NCI-H2171 (cell line): ENCODE measurements around the gene FAM222B.
A peak's percentile ranks its signal among the peaks of the same experiment; 100 is the strongest.
"Not testable (repeated sequence)": the region's sequence is repeated elsewhere in the genome, so short reads cannot be mapped to it uniquely, and the experiment has no call there.

ENCODE experiments used
- DNase-seq: peaks from one replicate; lab custom pipeline; 2025; lab: John Stamatoyannopoulos, UW

Gene FAM222B

GRCh38 chr17:28726627-28727491 is 115.7 kb downstream of the FAM222B start:
- DNase-seq: peak; percentile 94

- peak; percentile 73 for DNase-seq
Measured at GRCh38 chr17:28726226-28726626, 116.4 kb downstream of the FAM222B start, which contains the start of gene TLCD1. Gene TLCD1, minus strand, starts transcription at chr17:28726233. Its CDS starts 136 bp downstream, at chr17:28726097.

DNA sequence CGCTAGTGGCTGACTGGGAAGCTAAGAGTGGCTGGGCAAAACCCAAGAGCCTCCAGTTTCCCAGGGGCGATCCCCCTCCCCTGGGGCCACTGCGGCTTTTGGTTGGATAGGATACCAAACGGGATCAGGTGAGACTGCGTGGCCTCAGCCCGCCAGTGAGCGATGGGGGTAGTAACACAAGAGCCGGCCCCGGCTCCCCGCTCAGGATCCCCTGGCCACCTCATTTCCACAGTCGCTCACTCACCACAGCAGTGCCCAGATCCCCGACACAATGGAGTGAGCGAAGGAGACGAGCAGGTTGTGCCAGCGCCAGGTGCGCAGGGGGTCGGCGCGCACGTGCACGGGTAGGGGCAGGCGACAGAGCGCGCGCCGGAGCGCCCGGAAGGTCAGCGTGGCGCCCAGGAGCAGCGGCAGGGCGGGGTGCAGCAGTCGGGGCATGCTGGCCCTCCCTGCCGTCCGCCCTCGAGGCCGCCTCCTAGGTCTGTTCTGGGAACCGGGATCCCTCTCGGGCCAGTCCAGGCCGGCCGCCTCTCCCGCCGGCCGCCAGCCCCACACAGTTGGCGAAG is 116.8 kb downstream of the FAM222B start:
- peak; percentile 82 for DNase-seq

DNA sequence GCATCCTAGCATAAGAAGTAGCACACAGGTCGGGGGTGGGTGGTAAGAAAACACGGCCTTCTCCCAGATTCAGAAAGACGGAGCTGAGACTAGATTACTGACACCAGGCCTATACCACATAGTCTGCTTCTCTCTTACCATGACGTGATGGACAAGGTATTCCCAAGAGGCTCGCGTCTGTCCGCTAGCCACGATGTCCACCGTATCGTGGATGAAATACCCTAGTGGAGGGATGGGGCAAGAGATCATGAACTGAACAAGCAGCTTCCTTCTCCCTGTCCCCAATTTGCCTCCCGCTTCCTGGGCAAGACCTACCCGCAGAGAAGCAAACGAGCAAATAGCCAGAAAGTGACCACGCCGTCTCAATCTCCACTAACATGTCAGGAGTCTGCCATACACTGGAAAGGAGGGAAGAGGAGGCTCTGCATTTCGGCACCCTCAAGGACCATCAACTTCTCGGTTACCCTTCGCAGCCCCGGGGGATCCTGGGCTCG is 117.4 kb downstream of the FAM222B start:
- peak; percentile 22 for DNase-seq

- DNase-seq: no peak
Measured at GRCh38 chr17:28724500-28725165, 118.0 kb downstream of the FAM222B start.

DNA sequence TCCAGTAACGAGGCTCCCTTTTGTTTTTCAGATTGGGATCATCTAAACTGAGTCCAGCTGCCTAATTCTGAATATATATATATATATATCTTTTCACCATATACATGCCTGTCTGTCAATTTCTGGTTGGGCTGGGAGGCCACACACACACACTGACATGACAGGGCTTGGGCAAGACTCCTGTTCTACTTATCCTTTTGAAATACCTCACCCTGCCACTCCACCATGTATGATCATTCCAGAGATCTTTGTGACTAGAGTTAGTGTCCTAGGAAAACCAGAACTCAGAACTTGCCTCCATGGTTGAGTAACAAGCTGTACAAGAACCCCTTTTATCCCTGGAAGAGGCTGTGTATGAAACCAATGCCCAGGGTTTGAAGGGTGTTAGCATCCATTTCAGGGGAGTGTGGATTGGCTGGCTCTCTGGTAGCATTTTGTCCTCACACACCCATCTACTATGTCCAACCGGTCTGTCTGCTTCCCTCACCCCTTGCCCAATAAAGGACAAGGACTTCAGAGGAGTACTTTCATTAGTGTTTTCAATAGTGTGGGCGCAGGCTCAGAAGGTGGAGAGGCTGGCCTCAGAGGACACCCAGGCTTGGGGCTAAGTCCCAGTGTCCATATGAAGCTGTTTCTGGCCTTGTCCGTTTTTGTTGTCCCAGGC is 118.6 kb downstream of the FAM222B start:
- DNase-seq: not testable (repeated sequence)

DNA sequence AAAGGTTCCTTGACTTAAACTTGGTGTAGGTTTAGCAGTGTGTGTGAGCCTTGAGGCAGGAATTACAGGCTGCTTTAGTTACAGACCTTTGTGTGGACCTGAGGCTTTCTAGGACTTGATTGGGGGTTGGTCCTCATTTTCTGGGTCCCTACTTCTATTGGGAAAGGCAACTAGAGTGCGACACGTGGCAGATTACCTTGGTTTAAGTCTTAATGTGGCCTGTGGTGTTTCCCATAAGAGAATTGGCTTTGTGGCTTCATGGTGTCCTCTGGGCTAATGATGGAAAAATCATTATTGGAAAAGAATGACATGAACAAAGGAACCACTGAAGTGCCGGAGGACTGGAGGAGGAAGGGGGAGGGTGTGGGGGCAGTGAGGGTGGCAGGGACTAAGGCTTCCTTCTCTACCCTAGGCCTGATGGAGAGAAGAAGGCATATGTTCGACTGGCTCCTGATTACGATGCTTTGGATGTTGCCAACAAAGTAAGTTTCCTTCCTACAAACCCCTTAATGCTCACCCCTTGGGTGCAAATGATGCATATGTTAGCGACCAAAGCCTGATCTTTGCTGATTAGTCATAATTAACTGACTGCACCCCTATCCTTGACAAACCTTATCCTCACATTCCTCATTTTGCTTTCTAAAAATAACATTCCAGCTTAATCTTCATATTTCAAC is 119.3 kb downstream of the FAM222B start:
- DNase-seq: no peak

DNA sequence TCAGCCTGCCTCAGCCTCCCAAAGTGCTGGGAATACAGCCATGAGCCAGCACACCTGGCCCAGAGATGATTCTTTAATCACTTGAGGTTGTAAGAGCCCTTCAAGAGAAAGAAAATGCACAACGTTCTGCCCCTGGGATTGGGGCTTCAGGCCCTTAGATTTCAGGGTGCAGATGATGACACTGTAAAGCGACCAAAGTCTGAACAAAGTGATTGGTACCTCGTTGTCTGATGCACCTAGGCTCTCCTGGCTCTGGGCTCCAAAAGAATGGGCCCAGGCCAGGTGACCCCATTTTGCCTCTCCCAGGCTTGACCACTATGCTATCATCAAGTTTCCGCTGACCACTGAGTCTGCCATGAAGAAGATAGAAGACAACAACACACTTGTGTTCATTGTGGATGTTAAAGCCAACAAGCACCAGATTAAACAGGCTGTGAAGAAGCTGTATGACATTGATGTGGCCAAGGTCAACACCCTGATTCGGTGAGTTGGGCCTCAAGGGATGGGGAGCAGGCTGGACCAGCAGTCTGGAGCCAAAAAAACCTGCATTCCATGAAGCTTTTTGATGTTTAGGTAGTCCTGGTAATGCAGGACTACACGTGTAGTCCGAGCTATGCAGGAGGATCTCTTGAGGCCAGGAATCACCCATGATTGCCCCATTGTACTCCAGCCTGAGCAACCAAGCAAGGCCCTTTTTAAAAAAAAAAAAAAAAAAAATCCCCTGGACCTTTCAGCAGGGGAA is 120.0 kb downstream of the FAM222B start:
- no peak for DNase-seq

DNA sequence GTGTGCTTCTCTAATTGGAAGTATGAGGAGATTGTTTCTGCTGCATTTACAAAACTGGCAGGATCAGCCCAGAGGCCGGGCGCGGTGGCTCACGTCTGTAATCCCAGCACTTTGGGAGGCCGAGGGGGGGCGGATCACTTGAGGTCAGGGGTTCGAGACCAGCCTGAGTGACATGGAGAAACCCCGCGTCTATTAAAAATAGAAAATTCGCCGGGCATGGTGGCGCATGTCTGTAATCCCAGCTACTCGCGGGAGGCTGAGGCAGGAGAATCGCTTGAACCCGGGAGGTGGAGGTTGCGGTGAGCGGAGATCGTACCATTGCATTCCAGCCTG is 121.6 kb downstream of the FAM222B start:
- not testable (repeated sequence) for DNase-seq

DNA sequence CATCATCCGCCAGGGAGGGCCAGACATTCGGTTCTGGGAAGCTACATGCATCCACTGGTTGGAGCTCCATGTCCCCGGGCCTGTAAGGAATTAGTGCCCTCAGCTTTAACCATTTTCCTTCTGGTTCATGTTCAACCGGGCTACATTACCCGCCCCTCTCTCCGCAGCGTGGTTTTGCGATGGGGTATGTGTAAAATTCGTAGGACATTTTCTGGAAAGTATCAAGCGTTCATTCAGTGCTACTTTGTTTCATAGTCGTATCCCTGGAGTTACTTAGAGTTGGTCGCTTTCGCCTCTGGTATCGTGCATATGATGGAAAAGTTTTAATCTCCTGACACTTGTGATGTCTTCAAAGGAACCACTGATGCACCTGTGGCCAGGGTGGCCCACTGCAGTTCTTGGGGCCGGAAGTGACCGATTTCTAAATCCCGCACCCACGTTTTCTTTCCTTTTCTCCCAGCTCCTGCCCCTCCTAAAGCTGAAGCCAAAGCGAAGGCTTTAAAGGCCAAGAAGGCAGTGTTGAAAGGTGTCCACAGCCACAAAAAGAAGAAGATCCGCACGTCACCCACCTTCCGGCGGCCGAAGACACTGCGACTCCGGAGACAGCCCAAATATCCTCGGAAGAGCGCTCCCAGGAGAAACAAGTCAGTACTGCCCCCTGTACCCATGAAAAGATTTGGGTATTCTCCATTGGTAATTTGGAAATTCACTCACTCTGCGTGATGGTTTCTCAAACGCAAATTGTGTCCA is 122.2 kb downstream of the FAM222B start:
- no peak for DNase-seq

DNA sequence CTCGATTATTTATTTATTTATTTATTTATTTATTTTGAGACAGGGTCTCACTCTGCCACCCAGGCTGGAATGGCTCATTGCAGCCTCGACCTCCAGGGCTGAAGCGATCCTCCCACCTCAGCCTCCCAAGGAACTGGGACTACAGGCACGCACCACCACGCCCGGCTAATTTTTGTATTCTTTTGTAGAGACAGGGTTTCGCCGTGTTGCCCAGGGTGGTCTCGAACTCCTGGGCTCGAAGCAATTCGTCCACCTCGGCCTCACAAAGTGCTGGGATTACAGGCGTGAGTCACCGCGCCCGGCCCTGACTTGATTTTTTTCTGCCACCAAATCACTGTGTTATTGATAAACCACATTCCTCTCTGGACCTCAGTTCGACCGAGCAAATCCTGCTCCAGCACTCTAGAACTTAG is 123.6 kb downstream of the FAM222B start:
- DNase-seq: no peak

DNA sequence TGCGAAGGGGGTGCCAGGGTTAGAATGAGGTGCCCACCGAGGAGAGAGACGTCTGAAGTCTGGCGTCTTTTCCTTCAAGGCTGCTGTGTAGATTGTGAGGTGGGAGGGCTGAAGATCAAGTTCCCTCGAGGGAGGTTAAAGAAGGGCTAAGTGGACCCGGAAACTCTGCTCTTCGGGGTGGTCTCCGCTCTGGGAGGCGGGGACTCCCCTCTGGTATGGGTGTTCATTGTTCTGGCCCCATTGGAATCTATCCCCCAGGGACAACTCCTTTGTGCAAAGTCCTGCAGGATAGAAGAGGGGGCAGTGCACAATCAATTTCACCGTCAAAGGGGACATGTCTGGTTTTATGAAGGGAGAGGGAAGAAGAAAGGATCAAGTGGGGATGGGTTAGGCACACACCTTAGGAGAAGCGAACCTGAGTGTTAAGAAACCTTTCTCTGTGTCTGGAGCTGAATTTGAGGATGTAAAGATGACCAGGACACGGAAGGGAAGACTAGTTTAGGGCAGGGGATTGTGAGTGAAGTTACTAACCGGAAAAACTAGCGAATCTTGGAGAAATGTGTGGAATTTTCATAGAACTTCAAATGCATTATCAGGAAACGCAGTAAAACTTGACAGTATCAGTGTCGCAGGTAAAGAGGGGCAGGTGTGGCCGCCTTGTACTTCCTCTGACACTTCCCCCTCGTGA is 124.1 kb downstream of the FAM222B start:
- DNase-seq: peak; percentile 51

- DNase-seq: peak; percentile 89
Measured at GRCh38 chr17:28717578-28718332, 124.8 kb downstream of the FAM222B start, which contains the start of gene RAB34. Gene RAB34, minus strand, starts transcription at chr17:28717868. Its CDS starts 602 bp downstream, at chr17:28717266.

DNA sequence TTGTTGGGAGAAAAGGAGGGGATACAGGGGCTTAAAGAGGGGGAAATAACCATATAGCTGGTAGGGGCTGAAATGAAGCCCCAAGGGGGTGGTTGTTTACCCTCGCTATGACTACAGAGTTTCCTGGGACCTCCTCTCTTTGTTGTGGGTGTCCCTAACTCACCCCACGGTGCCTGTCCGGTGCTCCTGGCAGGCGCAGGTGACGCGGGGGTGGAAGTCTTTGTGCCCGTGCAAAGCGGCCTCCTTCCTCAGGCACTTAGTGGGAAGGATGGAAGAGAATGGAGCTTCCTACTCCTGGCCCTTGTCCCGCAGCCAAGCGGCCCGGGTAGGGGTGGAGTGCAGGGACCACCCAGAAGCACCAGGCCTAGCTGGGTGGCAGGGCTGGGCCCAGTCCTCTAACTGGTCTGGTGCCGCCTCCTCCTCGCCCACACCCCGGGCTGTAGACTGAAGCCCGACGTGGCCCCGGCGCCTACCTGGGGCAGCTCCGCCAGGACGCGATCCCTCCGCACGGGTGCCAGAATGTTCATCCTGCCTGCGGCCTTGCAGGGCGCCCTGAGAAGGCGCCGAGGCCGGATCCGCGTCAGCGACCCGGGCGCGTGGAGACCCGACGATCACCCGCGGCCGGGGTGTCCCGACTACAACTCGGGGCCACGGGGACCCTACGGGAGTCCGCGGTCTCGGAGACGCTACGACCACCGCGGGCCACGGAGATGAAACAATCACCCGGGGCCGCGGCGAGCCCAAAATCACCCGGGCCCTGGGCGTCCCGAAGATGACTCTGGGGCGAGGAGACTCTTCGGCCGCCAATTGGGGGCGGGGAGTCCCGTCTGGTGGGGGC is 125.6 kb downstream of the FAM222B start:
- no peak for DNase-seq

DNA sequence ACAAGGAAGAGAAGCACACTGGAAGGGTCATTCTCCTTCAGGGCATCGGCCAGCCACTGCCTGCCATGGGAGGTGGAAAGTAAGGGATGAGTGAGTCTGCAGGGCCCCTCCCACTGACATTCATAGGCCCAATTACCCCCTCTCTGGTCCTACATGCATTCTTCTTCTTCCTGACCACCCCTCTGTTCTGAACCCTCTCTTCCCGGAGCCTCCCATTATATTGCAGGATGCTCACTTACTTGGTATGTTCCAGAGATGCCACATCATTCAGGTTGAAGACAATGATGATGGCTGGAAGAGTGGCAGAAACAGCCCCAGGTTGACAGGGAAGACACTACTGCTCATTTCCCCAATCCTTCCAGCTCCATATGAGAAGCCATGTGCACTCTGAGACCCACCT is 127.4 kb downstream of the FAM222B start:
- no peak for DNase-seq

DNA sequence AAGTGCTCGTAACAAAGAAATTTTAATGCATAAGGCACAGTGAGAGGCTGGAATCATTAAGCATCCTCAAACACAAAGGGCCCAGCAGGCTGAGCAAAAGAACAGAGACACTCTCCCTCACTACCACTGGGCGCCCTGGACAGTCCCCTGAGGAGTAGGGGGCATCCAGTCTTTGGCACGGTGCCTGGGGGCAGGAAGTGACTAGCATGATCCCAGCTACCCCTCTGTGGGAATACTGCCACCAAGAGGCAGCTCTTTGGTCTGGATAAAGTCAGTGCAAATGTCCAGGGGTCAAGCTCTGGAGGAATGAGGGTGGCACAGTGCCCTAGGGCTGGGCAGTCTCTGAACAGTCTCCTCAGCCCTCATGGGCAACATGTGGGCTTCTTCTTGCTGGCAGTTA is 128.3 kb downstream of the FAM222B start:
- no peak for DNase-seq

DNA sequence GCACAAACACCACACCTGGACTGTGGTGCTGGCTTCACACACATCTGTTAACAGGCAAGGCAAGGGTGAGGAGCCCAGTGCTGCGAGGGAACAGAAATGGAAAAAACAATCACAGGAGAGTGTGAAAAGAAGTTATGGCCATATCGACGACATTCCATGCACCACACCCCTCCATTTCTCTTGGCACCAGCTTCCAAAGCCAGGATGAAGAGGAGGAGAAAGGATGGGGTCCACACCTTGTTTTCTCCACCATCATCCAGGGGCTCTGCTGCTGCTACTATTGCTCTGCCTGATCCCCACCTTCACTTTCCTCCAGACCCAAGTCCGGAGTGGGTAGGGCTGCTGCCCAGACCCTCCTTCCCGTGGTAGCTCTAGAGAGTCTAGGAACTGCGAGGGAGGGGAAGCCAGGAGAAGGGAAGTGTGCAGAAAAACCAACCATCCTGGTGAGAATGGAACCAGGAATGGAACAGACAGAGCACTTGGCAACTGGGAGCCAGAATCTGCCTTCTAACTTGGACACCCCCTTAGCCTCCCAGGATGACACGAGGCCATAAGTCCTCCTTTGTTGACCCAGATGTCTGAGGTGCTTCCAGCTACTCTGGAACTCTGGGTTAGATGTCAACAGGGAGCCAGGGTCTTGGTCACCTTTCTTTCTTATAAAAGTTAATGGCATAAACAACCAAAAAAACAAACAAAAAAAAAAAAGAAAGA is 129.7 kb downstream of the FAM222B start:
- DNase-seq: no peak
